GM12874 (cell line): ENCODE data around the gene ELFN2.

ENCODE experiments used
- TF ChIP-seq, protein P1 (sequence below): IDR thresholded peaks from 2 replicates; pipeline ENCODE4 v1.5.1; 2011; ENCODE audit warnings: low read depth, mild to moderate bottlenecking, control low read depth, low read length, moderate library complexity; ENCODE audit not compliant: insufficient read depth

Gene ELFN2

GRCh38 chr22:37428649-37429586 lies 1.6 kb upstream of the ELFN2 start:
- TF ChIP-seq, protein P1, sequence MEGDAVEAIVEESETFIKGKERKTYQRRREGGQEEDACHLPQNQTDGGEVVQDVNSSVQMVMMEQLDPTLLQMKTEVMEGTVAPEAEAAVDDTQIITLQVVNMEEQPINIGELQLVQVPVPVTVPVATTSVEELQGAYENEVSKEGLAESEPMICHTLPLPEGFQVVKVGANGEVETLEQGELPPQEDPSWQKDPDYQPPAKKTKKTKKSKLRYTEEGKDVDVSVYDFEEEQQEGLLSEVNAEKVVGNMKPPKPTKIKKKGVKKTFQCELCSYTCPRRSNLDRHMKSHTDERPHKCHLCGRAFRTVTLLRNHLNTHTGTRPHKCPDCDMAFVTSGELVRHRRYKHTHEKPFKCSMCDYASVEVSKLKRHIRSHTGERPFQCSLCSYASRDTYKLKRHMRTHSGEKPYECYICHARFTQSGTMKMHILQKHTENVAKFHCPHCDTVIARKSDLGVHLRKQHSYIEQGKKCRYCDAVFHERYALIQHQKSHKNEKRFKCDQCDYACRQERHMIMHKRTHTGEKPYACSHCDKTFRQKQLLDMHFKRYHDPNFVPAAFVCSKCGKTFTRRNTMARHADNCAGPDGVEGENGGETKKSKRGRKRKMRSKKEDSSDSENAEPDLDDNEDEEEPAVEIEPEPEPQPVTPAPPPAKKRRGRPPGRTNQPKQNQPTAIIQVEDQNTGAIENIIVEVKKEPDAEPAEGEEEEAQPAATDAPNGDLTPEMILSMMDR: peak; percentile 78

DNA sequence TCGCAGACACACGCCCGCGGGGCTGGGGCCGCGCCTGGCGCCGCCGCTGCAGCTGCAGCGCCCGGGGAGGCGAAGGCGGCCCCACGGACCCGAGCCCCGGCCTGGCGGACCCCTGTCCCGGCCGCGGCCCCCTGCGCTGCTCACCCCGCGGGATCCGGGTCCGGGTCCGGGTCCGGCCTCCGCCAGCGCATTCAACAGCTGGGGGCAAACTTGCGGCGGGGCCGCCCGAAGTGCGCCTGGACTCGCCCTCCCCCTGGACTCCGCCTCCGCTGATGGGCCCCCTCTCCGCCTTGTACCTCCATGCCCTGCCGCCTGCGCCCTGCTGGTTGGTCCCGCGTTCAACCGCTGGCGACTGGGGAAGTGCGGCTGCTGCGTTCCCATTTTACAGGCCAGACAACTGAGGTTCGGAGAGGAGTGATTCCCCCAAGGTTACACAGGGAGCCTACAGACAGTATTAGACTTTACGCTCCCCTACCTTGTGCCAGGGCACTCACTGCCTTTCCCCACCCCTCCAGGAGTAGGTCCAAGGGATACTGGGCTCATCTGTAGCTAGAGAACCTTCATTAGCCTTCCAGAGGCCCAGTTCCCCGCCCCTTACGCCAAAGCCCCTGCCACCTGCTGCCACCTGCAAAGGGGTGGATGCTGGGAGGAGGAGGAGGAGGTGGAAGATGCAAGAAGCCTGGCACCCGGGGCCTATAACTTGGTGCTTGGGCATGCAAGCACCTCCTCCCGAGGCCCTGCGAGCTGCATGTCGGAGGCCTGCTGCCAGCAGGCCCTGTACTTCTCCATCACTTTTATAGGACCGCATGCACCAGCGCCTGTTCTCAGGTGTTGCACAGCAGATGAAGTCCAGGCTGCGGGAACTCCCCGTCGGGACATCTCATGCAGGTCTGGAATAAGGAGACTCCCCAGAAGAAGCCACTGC lies 694 bp upstream of the ELFN2 start:
- TF ChIP-seq, protein P1: no peak

DNA sequence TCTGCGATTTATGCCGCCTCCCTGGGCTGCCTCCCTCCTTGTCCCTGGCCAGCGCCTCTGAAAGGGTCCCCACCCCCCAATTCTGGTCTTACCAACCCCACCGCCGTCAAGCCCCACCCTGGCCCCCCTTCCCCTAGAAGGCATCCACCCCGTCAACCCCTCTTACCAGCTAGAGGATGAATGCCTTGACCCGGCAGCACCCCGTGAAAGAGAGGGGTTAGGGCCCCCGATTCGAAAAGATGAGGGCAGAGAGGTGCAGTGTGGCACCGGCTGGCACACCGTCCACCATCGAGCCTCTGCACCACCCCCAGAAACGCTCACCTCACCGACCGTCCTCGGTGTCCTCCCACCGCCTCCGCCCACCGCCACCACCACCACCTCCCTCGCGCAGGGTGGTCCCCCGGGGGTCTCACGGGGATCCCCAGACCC lies 559 bp downstream of the ELFN2 start:
- TF ChIP-seq, protein P1: no peak

DNA sequence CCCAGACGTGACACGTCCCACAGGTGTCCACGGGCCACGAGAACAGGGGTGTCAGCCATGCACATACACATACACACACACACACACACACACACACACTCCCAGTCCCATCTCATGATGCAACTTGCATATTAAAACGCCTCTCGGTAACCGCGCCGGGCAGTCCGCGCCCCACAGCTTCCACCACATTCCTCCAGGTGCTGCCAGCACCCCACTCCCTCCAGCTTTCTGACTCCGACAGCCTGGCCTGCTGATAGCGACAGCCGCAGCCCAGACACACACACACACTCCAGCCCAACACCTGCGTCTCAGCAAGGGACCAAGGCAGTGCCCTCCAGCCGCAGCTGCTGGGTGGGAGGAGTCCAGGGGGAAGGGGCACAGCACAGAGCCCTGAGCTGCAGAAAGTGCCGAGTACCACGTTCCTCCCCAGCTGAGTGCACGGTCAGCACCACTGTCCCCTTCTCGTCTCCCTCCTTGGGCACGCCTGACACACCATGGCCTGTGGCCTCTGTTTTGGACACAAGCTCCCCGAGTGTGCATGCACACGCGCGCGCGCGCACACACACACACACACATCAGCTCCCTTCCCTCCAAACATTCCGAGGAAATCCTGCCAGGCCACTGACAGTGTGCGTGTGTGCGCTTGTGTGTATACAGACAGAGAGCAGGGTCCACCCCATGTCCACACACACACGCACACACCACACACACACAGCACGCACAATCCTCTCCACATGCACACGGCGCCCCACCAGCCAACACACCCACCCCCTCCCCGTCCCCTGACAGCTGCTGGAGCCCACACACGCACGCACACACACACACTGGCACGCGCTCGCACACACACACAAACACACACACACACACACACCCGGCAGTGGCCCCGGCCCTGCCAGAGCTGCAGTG lies 1.2 kb downstream of the ELFN2 start:
- TF ChIP-seq, protein P1: no peak

GRCh38 chr22:37425369-37425768 lies 1.9 kb downstream of the ELFN2 start:
- TF ChIP-seq, protein P1: no peak

DNA sequence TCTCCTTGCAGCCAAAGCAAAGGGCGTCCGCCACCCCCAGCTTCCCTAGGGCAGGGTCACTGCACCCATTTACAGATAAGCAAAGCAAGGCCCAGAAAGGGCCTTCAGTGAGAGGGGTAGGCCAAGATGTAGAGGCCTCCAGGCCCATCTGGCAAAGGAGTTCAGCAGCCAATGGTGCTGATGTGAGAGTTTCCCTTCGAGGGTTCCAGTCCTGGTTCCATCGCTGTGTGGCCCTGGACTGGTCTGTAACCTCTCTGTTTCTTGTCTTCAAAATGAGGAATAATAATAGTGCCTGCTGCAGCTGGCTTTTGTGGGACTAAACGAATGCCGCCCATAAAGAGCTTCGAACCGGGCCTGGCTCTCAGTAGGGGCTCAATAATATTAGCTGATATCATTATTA lies 4.0 kb downstream of the ELFN2 start:
- TF ChIP-seq, protein P1: no peak
